Suprapubic skin (tissue), 4 donors: ENCODE measurements around the gene STPG1. TPM values are rescaled to one million over a fixed set of nuclear protein-coding genes. Genes with fewer than 3 reads are reported as not detected.

Source experiments
- DNase-seq, 2 donors: peaks; one replicate each; pipeline ENCODE4 v3.0.0-alpha.2; 2019; ENCODE audit warnings: low spot score in 2 of 2
- H3K27ac ChIP-seq: fragments of 200-600 bp; sonication (generic); one replicate; pipeline ENCODE4 v1.5.1; 2019
- H3K27me3 ChIP-seq: fragments of 200-600 bp; sonication (generic); one replicate; pipeline ENCODE4 v1.5.1; 2019
- H3K36me3 ChIP-seq: fragments of 200-600 bp; sonication (generic); one replicate; pipeline ENCODE4 v1.5.1; 2019
- H3K4me1 ChIP-seq: fragments of 200-600 bp; sonication (generic); one replicate; pipeline ENCODE4 v1.5.1; 2019
- H3K4me3 ChIP-seq: fragments of 200-600 bp; sonication (generic); one replicate; pipeline ENCODE4 v1.5.1; 2019; ENCODE audit warnings: mild to moderate bottlenecking
- H3K9me3 ChIP-seq: fragments of 200-600 bp; sonication (generic); one replicate; pipeline ENCODE4 v1.5.1; 2019
- CTCF ChIP-seq, 2 donors: fragments of 200-600 bp in 1 of 2; fragments of 450-650 bp in 1 of 2; sonication (generic) in 1 of 2; IDR thresholded peaks; one replicate each; pipeline ENCODE4 v1.5.1; 2016 to 2019; ENCODE audit warnings: antibody characterized with exemption in 2 of 2, mild to moderate bottlenecking in 1 of 2, moderate library complexity in 1 of 2
- EP300 ChIP-seq: sonication (generic); formaldehyde crosslinking; IDR thresholded peaks from one replicate; pipeline ENCODE4 v1.6.1; 2017; ENCODE audit warnings: antibody characterized with exemption
- POLR2A ChIP-seq, 2 donors: fragments of 450-650 bp; IDR thresholded peaks; one replicate each; pipeline ENCODE4 v1.6.1; 2017; ENCODE audit warnings: antibody characterized with exemption in 2 of 2, mild to moderate bottlenecking in 2 of 2, moderate library complexity in 2 of 2
- POLR2AphosphoS5 ChIP-seq, 3 donors: sonication (generic); formaldehyde crosslinking; IDR thresholded peaks; one replicate each; pipeline ENCODE4 v1.6.1; 2017; ENCODE audit warnings: antibody characterized with exemption in 3 of 3
- WGBS: methylation state at CpG from one replicate; pipeline ENCODE4 v1.1.5; 2018; 5-methylcytosine and 5-hydroxymethylcytosine counted together
- total RNA-seq, 4 donors: library from RNA; depleted of rRNA; stranded (reverse); fragments of >200 nt; gene quantifications; one replicate each; pipeline ENCODE4 v1.1.0, GENCODE V29; 2016

Gene STPG1
- total RNA-seq, 4 donors from 2014 or later, result 7.2 to 8.5 (median 7.8) TPM

GRCh38 chr1:24380508-24380907 is 33.1 kb downstream of the STPG1 start:
- TF ChIP-seq EP300, result no peak
- TF ChIP-seq CTCF (IDR thresholded peaks at IDR 0.05), result no peak
- TF ChIP-seq POLR2AphosphoS5 (IDR thresholded peaks at IDR 0.05), result no peak
- no peak for TF ChIP-seq POLR2A (IDR thresholded peaks at IDR 0.05)
- H3K36me3 ChIP-seq, result no peaks in the 10 kb centered on the region
- WGBS, result 95% methylated on average over 5 of the region's 5 CpGs
- H3K9me3 ChIP-seq, result no peaks in the 10 kb centered on the region
- H3K4me1 ChIP-seq, result peaks cover 43% of the 10 kb centered on the region
- H3K4me3 ChIP-seq, result no peak overlapping the region
- H3K27me3 ChIP-seq, result no peaks in the 10 kb centered on the region
- peak overlapping the region; percentile 49 for H3K27ac ChIP-seq
- DNase-seq, result no peak

- no peaks in the 10 kb centered on the region for H3K36me3 ChIP-seq
- H3K27ac ChIP-seq, result peak overlapping the region; percentile 49
- H3K4me1 ChIP-seq, result peaks cover 38% of the 10 kb centered on the region
- H3K9me3 ChIP-seq, result no peaks in the 10 kb centered on the region
- H3K4me3 ChIP-seq, result no peak overlapping the region
- 63% methylated on average over 8 of the region's 8 CpGs for WGBS
- no peak for DNase-seq
- no peaks in the 10 kb centered on the region for H3K27me3 ChIP-seq
- TF ChIP-seq CTCF (IDR thresholded peaks at IDR 0.05) (no peak), POLR2AphosphoS5 (IDR thresholded peaks at IDR 0.05) (no peak), POLR2A (IDR thresholded peaks at IDR 0.05) (no peak), EP300 (no peak)
Measured at GRCh38 chr1:24379733-24380315, 33.8 kb downstream of the STPG1 start.

GRCh38 chr1:24374891-24375786 is 38.4 kb downstream of the STPG1 start:
- Histone ChIP-seq H3K4me3 (no peak overlapping the region), H3K9me3 (no peaks in the 10 kb centered on the region), H3K36me3 (no peaks in the 10 kb centered on the region), H3K27me3 (no peaks in the 10 kb centered on the region), H3K4me1 (peaks cover 12% of the 10 kb centered on the region), H3K27ac (no peak overlapping the region)
- no peak for TF ChIP-seq POLR2AphosphoS5 (IDR thresholded peaks at IDR 0.05)
- WGBS, result 87% methylated on average over 13 of the region's 13 CpGs
- DNase-seq, result peak in 1 of 2 donors; percentile 10

- no peaks in the 10 kb centered on the region for H3K36me3 ChIP-seq
- WGBS, result 80% methylated on average over 8 of the region's 8 CpGs
- H3K27ac ChIP-seq, result no peak overlapping the region
Measured at GRCh38 chr1:24373710-24374109, 39.9 kb downstream of the STPG1 start.

GRCh38 chr1:24373044-24373443 is 40.5 kb downstream of the STPG1 start:
- H3K4me3 ChIP-seq, result no peak overlapping the region
- no peak for DNase-seq

More at GRCh38 chr1:24373710-24374109, 39.9 kb downstream of the STPG1 start:
- TF ChIP-seq POLR2A (IDR thresholded peaks at IDR 0.05) (no peak), EP300 (no peak), POLR2AphosphoS5 (IDR thresholded peaks at IDR 0.05) (no peak), CTCF (IDR thresholded peaks at IDR 0.05) (no peak)
- no peaks in the 10 kb centered on the region for H3K27me3 ChIP-seq
- DNase-seq, result peak in 1 of 2 donors; percentile 8
- peaks cover 6% of the 10 kb centered on the region for H3K4me1 ChIP-seq
- H3K4me3 ChIP-seq, result no peak overlapping the region
- H3K9me3 ChIP-seq, result no peaks in the 10 kb centered on the region

More at GRCh38 chr1:24373044-24373443, 40.5 kb downstream of the STPG1 start:
- no peak overlapping the region for H3K27ac ChIP-seq
- no peaks in the 10 kb centered on the region for H3K9me3 ChIP-seq
- H3K4me1 ChIP-seq, result peaks cover 6% of the 10 kb centered on the region
- no peaks in the 10 kb centered on the region for H3K36me3 ChIP-seq
- no peak for TF ChIP-seq CTCF (IDR thresholded peaks at IDR 0.05)
- TF ChIP-seq POLR2A (IDR thresholded peaks at IDR 0.05), result no peak
- no peak for TF ChIP-seq EP300
- no peak for TF ChIP-seq POLR2AphosphoS5 (IDR thresholded peaks at IDR 0.05)
- WGBS, result 79% methylated on average over 7 of the region's 7 CpGs
- no peaks in the 10 kb centered on the region for H3K27me3 ChIP-seq
